HG02642 (cell line): ENCODE results near the gene B4GALNT3.

Experiments
- ATAC-seq: cut with Tn5 transposase; IDR thresholded peaks from one replicate; pipeline ENCODE4 v1.9.1; 2021; ENCODE audit warnings: mild to moderate bottlenecking; ENCODE audit not compliant: unreplicated experiment, poor library complexity

Gene B4GALNT3

DNA sequence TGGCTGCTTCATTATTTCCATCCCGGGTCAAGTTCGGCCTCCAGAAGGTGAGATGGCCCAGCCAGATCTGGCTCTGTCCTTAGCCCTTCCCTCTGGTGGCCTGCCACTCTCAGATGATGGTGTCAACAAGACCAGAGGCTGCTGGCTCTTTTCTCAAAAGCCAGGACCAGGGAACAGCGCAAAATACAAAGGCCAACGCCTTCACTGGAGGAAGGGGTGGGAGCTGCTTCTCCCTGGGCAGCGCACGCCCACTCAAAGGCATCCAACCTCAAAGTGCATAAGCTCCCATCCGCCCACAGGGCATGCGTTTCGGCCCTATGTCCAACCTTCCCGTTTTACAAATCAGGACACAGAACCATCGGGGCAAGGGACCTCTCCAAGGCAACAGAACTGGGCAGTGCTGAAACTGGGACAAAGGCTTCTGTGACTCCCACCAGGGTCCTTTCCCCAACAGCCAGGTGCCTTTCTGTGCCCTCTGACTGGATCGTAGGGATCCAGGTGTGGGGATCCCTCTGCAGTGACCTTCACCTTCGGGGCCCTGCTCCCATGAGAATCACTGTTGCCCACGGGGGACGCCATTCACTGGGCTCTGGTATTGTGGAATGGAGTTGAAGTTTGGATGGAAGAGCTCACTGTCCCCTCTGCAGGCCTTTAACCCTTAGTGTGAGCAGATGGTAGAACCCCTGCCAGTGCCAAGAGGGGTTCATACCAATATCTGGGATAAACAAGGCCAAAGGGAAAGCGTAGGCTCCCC is 126.8 kb downstream of the B4GALNT3 start:
- ATAC-seq: no peak

DNA sequence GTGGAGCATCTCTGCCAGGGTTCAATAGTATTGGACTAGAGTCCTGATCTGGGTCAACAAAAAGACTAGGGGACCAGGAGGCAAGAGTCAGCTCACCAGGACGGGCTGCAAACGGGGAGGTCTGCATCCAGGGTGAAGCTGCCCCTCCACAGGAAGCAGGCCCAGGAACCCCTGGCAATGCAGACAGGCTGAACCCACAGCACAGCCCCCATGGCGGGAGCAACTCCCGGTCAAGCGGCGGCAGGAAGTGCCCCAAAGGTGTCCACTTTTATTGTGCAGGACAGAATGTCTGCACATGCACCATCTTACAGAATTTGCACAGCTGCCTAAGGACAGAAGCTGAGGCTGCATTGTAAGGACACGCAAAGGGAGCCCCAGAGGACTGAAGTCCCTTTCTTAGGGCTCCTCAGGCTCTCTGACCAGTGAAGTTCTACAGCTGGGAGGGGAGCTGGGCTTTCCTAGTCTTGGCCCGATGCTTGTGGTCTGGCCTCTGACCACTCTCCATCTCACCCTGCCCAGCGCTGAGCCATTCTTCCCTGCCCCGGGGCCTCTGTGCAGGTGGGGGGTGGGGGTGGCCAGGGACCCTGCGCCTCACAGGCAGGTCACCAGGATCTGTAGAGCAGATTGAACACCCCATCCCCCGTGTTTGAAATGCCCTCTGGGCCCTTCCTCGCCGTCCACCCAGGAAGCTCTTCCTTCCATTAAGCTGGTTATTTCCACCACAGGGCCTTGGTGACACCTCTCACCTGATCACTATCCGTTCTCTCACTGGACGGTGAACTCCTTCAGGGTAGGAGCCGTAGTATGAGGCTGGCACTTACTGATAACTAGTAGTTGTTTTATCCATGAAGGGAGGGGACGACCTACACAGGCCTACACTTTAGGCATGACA is 127.6 kb downstream of the B4GALNT3 start:
- ATAC-seq: no peak

DNA sequence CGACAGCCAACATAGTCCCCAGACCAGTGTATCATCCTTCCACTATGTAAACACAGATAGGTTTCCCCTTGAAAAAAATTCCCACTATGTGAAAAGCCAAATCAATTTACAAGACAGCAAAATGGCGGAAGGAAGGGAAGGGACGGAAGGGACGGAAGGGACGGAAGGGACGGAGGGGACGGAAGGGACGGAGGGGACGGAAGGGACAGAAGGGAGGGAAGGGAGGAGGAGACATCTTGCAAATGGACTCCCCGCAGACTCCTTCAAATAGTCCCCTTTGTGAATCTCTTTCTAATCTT is 128.2 kb downstream of the B4GALNT3 start:
- no peak for ATAC-seq

DNA sequence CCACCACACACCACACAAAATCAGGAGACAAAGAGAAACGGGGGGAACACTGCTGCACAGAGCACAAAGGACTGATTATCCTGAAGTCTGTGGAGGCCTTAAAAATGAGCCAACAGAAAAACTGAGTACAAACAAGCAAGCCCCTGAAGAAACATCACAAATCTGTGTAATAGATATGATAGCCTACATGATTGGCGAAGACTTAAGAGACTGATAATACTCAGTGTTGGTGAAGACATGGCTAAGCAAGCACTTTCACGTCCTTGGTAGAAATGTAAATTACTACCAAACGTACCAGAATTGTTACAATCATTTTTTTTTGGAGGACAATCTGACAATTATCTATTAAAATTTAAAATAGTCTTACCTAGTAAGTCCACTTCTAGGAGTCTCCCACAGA is 128.9 kb downstream of the B4GALNT3 start:
- ATAC-seq: no peak

DNA sequence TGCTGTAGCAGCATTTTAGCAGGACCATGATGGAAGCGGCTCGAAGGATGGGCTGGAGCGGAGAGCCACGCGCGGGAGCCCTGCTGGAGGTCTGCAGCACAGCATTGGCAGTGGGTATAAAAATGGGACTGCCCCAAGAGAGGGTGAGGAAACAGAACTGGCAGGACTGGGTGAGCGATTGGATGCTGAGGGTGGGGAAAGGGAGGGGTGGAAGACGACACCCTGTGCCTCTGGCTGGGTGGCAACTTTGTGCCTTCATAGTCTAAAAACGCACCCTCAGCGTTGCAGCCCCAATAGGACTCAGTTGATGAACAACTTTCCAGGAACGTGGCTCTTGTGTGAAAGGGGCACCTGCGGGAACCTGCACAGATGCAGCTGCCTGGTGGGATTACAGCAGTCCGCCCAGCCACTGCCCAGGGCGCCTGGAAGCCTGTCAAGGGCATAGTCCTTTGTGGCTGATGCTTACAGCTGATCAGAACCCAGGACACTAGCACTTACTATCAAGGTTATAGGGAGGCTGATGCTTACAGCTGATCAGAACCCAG is 130.5 kb downstream of the B4GALNT3 start:
- ATAC-seq: no peak

DNA sequence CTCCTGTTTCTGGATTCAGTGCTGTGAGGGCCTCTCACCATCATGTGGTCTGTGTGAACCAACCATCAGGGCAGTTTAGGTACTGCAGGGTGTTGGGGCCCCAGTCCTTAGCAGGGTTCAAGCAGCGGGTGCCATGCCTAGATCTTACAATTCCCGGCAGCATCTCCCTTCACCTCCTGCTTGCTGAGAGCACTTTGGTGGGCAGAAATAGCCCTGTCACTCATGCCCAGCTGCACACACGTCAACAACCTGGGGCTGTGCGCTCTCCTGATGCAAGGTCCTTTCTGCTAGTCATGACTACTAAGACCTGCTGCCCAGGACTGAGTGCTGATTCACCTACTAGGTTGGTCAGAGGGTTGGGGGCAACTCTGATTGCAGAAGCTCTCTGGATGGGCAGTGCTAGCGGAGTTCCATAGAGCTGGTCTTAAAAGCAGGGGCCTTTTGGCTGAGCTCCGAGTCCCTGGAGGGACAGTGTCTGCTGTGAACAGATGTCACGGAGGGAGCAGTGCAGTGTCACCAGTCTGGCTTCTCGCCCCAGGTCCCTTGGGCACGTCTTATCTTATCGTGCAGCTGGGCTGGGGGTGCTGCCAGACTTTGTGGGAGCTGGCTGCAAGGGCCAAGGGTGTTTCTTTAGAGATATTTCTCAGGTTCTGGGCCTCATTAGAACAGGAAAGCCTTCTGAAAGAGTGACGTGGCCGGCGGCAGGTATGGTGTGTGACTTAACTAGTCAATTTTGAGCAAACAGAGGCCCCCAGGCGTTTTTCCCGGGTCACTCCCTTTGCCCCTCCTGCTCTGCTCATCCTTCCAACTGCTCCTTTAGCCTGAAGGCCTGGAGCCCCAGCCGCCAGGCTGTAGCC is 131.7 kb downstream of the B4GALNT3 start:
- ATAC-seq: no peak

DNA sequence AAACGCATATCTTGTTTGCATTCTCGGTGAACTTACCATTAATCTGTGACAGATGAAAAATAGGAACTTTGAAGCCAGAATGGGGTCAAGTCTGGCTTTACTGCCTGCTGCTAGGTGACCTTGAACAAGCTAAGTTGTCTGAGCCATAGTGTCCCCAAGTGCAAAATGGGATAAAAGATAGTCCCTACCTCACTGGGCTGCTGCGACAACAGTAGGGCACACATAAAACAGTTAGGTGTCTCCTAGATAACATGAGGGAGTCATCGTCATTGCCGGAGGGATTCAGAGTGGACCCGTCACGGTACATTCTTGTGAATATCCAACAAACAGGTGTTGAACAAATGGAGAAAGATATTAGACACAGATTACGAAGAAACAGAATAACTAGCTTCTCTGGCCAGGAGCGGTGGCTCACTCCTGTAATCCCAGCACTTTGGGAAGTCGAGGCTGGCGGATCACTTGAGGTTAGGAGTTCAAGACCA is 132.3 kb downstream of the B4GALNT3 start:
- no peak for ATAC-seq

DNA sequence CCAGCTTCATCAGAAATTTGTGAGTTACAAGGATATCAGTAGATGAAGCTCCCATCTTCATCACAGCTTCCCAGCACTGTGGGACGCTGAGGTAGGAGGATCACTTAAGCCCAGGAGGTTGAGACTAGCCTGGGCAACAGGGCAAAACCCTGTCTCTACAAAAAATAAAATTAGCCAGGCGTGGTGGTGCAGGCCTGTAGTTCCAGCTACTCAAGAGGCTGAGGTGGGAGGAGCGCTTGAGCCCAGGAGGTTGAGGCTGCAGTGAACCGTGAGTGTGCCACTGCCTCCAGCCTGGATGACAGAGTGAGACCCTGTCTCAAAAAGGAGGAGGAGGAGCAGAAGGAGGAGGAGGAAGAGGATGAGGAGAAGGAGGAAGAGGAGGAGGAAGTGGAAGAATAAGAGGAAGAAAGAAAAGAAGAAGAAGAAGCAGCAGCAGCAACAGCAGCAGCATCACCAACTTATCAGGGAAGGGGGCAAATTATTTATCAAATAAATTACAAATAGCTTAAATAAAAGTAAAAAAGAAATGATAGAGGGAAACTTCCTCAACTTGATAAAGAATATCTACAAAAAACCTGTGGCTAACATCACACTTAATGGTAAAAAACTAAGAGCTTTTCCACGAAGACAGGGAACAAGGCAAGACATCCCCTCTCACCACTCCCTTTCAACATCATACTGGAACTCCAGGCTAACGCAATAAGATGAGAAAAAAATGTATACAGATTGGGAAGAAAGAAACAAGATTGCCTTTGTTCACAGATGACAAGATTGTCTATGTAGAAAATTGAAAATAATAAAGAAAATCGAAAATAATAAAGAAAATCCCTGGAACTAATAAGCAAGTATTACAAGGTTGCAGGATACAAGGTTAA is 133.9 kb downstream of the B4GALNT3 start:
- no peak for ATAC-seq

DNA sequence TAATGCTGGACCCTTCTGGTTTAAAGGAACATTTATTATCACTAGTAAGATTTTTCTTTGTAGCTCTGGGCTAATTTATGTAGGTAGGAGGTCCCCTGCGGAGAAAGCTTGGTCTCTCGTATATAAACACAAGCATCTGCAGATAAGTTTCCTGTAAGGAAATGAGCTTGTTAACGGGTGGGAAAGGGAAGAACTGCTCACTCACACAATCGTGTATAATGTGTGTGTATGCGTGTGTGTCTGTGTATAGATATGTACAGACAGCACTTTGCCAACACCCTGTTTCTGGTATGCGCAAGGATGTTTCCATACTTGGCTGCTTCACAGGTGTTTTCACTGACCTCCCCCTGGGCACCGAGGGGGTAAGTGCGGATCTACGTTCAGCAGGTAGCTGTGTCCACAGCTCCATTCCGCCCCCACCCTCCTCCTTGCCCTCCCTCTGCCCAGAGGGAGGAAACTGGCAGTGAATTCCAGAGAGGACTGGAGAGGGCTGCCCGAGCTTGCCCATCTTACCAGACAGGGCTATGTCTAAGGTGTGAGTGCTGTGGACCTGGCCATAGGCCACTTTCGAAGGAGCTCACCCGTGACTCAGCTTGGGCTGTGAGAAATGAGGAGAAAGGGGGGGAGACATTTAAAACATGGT is 138.3 kb downstream of the B4GALNT3 start:
- no peak for ATAC-seq

DNA sequence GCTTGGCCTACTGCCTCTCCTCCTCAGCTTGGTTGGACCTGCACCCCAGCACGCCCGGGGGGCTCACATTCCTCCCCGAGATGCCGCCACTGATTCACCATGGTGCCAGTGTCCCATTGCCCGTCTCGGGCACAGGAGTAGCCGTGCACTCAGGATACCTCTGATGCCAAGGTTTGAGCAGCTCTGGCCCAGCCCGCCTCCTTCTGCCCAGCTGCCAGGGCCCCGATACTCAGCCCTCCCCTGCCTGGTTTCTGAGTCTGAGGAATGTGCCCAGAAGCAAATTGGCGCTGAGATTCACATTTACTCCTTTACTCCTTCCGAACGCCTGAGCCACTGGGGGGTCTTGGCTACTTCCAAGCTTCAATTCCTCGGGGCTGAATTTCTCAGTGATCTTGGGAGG is 140.0 kb downstream of the B4GALNT3 start:
- no peak for ATAC-seq

DNA sequence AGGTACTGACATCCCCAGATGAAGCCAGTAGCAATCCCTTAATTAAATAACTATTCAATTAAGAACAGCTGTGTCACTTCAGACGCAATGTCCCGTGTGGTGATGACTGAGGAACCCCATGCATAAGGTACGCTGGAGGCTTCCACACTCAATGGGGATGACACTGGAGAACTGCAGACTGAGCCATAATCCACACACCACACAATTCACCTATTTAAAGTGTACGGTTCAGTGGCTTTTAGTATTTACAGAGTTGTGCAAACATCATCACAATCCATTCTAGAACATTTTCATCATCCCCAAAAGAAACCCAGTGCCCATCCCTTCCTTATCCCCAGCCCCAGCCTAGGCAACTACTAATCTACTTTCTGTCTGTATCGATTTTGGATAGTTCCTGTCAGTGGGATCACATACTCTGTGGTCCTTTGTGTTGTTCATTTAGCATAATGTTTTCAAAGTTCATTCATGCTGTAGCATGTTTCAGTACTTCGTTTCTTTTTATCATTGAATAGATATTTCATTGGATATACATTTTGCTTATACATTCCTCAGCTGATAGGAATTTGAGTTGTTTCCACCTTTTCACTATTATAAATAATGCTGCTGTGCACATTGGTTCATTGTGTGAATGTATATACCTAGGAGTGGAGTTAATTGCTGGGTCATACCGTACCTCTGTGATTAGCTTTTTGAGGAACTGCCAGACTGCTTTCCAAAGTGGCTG is 142.4 kb downstream of the B4GALNT3 start:
- ATAC-seq: no peak

DNA sequence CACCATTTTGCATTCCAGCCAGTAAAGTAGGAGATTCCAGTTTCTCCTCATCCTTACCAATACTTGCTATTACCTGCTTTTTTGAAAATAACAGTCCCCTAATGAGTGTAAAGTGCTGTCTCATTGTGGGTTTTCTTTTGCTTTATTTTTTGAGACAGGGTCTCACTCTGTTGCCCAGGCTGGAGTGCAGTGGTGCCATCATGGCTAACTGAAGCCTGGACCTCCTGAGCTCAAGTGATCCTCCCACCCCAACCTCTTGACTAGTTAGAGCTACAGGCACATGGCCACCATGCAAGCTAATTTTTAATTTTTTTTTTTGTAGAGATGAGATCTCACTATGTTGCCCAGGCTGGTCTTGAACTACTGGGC is 142.9 kb downstream of the B4GALNT3 start:
- no peak for ATAC-seq

DNA sequence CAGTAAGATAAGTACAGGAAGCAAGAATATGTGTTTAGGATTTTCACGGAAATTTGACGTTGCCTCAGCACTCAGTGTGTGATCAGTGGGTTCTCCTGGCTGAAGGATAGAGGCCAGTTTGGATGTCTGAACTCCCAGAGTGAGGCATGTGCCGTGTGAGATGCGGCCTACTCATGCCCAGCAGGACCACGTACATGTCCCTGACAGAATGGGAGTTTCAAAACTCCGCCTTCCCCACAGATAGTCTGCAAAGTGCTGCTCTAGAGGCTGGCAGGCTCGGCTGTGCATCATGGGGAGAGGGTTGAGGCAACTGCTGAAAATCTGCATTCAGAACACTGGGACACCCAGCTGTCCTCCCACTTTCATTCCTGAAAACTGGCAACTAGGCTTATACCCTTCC is 145.2 kb downstream of the B4GALNT3 start:
- ATAC-seq: no peak

DNA sequence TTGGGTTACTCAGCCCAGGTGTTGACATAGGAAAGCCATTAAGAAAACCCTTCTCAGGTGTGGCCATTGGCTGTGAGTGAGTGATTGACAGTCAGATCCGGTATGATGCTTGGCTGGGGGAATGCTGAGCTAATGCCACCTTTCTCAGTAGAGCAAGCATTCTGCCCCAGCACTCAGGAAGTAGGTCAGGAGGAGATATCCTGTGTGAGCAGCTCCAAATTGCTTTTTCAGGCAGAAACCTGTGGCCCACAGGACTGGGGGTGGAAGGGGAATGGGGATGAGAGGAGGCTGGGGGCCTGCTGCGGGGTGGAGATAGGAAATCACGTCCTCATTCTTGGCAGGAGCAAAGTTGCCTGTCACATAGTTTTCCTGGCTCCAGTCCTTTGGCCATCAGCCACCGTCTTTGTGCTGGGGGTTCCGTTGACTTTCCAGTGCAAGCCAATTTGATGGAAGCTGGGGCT is 147.8 kb downstream of the B4GALNT3 start:
- ATAC-seq: no peak

DNA sequence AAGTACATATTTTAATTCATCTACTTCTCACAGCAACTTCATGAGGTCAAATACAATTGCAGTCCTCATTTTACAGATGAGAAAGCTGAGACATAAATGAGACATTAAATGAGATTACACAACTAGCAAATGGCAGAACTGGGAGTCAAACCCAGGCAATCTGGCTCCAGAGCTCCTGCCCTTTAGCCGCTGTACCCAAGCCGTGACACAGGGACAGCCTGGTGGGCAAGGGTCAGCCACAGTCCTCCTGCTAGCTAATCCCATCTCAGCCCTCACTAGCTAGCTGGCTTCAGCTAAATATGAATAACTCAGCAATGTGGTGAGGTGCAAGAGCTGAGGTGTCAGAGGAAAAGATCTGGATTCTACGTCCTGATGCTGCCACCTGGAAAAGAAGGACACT is 148.7 kb downstream of the B4GALNT3 start:
- ATAC-seq: no peak

DNA sequence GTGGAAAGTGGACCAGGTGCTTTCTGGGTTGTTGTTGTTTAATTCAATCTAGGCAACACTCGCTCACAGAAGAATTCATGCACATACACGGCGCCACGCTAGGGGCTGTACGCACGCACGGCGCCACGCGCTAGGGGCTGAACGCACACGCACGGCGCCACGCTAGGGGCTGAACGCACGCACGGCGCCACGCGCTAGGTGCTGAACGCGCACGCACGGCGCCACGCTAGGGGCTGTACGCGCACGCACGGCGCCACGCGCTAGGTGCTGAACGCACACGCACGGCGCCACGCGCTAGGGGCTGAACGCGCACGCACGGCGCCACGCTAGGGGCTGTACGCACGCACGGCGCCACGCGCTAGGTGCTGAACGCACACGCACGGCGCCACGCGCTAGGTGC is 149.2 kb downstream of the B4GALNT3 start:
- no peak for ATAC-seq

DNA sequence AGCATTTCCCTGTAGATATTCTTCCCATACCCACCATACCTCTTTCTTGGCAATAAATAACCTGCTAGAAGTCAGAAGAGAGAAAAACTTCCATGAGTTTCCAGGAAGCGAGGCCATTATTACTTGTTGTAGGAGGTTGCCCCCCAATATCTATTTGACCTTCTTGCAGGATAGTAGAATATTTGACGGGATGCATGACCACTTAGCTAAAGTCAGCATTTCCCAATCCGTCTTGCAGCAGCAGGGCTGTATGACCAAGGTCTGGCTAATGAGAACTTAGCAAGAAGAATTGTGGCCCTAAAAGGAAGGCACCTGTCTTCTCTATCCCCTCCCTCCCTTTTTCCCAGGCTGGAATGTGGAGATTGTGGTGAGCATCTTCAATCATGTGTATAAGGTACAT is 152.0 kb downstream of the B4GALNT3 start:
- ATAC-seq: no peak

DNA sequence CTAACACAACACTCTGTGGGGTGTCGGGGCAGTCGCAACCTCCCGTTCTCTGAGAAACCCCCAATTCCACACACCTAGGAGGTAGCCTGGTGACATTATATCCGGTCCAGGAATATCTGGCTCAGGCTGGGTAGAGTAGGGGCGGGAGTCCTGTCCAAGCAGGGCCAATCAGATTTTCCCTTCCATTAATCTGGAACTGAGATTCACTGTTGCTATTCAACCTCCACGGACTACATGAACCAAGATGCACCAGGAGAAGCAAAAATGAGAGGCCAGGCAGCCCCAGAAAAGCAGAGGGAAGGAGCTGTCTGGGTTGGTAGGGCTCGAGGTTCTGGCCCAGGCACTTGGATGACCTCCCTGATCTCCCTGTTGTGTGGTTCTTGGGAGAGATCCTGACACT is 152.6 kb downstream of the B4GALNT3 start:
- no peak for ATAC-seq
